ENCODE data around the gene GET4. TPM values are rescaled to one million over a fixed set of nuclear protein-coding genes. Genes with fewer than 3 reads are reported as not detected.

GET4 gene
- total and polyA plus RNA-seq, 2 of the 13 experiments (the other 11 are each of a cell fraction or from before 2014, with no cell fraction given), result 28.2 to 35.2 TPM

DNA sequence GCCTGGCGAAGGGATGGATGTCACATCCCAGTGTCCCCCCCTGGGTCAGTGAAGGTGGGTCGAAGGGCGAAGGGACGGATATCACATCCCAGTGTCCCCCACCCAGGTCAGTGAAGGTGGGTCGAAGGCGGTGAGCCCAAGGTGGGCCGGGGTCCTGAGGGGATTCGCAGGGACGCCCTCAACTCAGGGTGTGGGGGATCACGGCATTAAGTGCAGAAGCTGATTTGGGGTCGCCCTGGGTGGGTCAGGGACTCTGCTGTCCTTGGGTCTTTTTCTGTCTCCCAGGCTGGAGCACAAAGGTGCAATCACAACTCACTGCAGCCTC, 56.3 kb downstream of the GET4 start:
- no peaks in the 10 kb centered on the region for H3K9me3 ChIP-seq (ENCODE audit: low read length)
- TF ChIP-seq ZNF335 (CRISPR knock-in tag; IDR thresholded peaks at IDR 0.05), result no peak
- no peak for TF ChIP-seq JUN (CRISPR knock-in tag; IDR thresholded peaks at IDR 0.05)
- TF ChIP-seq NR2F2 (IDR thresholded peaks at IDR 0.05; ENCODE audit: borderline replicate concordance, low read depth), result no peak
- TF ChIP-seq, protein P1, sequence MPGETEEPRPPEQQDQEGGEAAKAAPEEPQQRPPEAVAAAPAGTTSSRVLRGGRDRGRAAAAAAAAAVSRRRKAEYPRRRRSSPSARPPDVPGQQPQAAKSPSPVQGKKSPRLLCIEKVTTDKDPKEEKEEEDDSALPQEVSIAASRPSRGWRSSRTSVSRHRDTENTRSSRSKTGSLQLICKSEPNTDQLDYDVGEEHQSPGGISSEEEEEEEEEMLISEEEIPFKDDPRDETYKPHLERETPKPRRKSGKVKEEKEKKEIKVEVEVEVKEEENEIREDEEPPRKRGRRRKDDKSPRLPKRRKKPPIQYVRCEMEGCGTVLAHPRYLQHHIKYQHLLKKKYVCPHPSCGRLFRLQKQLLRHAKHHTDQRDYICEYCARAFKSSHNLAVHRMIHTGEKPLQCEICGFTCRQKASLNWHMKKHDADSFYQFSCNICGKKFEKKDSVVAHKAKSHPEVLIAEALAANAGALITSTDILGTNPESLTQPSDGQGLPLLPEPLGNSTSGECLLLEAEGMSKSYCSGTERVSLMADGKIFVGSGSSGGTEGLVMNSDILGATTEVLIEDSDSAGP (CRISPR knock-in tag; IDR thresholded peaks at IDR 0.05; ENCODE audit: borderline replicate concordance), result no peak
- TF ChIP-seq, protein P2, sequence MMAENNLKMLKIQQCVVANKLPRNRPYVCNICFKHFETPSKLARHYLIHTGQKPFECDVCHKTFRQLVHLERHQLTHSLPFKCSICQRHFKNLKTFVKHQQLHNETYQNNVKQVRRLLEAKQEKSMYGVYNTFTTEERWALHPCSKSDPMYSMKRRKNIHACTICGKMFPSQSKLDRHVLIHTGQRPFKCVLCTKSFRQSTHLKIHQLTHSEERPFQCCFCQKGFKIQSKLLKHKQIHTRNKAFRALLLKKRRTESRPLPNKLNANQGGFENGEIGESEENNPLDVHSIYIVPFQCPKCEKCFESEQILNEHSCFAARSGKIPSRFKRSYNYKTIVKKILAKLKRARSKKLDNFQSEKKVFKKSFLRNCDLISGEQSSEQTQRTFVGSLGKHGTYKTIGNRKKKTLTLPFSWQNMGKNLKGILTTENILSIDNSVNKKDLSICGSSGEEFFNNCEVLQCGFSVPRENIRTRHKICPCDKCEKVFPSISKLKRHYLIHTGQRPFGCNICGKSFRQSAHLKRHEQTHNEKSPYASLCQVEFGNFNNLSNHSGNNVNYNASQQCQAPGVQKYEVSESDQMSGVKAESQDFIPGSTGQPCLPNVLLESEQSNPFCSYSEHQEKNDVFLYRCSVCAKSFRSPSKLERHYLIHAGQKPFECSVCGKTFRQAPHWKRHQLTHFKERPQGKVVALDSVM (CRISPR knock-in tag; IDR thresholded peaks at IDR 0.05), result no peak
- no peak for TF ChIP-seq ZNF280B (CRISPR knock-in tag; IDR thresholded peaks at IDR 0.05; ENCODE audit: borderline replicate concordance)
- TF ChIP-seq ZZZ3 (CRISPR knock-in tag; IDR thresholded peaks at IDR 0.05; ENCODE audit: borderline replicate concordance), result no peak
- no peak for TF ChIP-seq ZNF678 (CRISPR knock-in tag; IDR thresholded peaks at IDR 0.05)
- TF ChIP-seq SP1 (IDR thresholded peaks at IDR 0.05), result no peak
- no peak for TF ChIP-seq SP1 (CRISPR knock-in tag; IDR thresholded peaks at IDR 0.05)
- TF ChIP-seq HMG20A (CRISPR knock-in tag; IDR thresholded peaks at IDR 0.05; ENCODE audit: borderline replicate concordance), result no peak
- TF ChIP-seq YEATS4 (CRISPR knock-in tag; IDR thresholded peaks at IDR 0.05; ENCODE audit: borderline replicate concordance), result no peak
- no peak for FAIRE-seq
- no TSS peak for BruUV-seq (replicated peaks)
- ATAC-seq, result no peak
- intact Hi-C loops (cut with micrococcal nuclease; ENCODE audit: unreplicated experiment) (no loop called here), in situ Hi-C loops (cut with HindIII; ENCODE audit: extremely low pct_ligation_motif_present, low pct_unique_long_range_greater_than_20kb) (no loop called here)
- H3K27ac ChIP-seq (ENCODE audit: extremely low read length, insufficient read depth, low read length), result no peak overlapping the region
- H3K9ac ChIP-seq (ENCODE audit: insufficient read depth, low read depth, low read length), result no peak overlapping the region
- peaks cover 47% of the 10 kb centered on the region for H3K4me1 ChIP-seq (ENCODE audit: insufficient read depth, low read length)
- no peak overlapping the region for H2AFZ ChIP-seq (ENCODE audit: low read length)
- H3K4me2 ChIP-seq (ENCODE audit: low read depth, low read length), result no peak overlapping the region
- CTCF ChIA-PET (ENCODE audit: low intra/inter-chr PET ratio, low total read pairs), result no interaction called here
- no peaks in the 10 kb centered on the region for H3K36me3 ChIP-seq (replicated peaks in 1 of 2; ENCODE audit: control insufficient read depth in 1 of 2, insufficient read depth in 2 of 2, low read length in 2 of 2)
- no peaks in the 10 kb centered on the region for H3K27me3 ChIP-seq (ENCODE audit: control insufficient read depth in 1 of 2, insufficient read depth in 2 of 2, low read length in 2 of 2)
- H3K79me2 ChIP-seq (ENCODE audit: insufficient read depth, low read length), result no peaks in the 10 kb centered on the region
- H4K20me1 ChIP-seq (ENCODE audit: insufficient read depth, low read length), result no peaks in the 10 kb centered on the region
- WGBS (ENCODE audit: low lambda C conversion rate), result 97% methylated on average over 10 of the region's 11 CpGs
- POLR2A ChIA-PET, result no interaction called here
- DNase-seq (ENCODE audit: low spot score), result no peak
- H3K4me3 ChIP-seq (replicated peaks in 1 of 3; ENCODE audit: insufficient read depth in 1 of 3, low read depth in 2 of 3, low read length in 3 of 3), result no peak overlapping the region

All from HepG2 (cell line).